Neuron (in vitro differentiated cells): ENCODE results near the gene LY6G5C.

Experiments
- H2AFZ ChIP-seq: one replicate; pipeline ENCODE4 v1.6.1; 2013; ENCODE audit warnings: low read depth, mild to moderate bottlenecking, inconsistent platforms, low read length, moderate library complexity
- H3K27me3 ChIP-seq: one replicate; pipeline ENCODE4 v1.6.1; 2013; ENCODE audit warnings: low read length; ENCODE audit not compliant: insufficient read depth
- H3K36me3 ChIP-seq: one replicate; pipeline ENCODE4 v1.6.1; 2013; ENCODE audit warnings: low read length; ENCODE audit not compliant: insufficient read depth
- H3K4me1 ChIP-seq: one replicate; pipeline ENCODE4 v1.6.1; 2013; ENCODE audit warnings: low read length; ENCODE audit not compliant: insufficient read depth
- H3K4me3 ChIP-seq: 2 replicates; pipeline ENCODE4 v1.5.1; 2013; ENCODE audit warnings: mild to moderate bottlenecking, low read length, moderate library complexity
- H3K9me3 ChIP-seq: one replicate; pipeline ENCODE4 v1.6.1; 2013; ENCODE audit warnings: low read length

Gene LY6G5C

DNA sequence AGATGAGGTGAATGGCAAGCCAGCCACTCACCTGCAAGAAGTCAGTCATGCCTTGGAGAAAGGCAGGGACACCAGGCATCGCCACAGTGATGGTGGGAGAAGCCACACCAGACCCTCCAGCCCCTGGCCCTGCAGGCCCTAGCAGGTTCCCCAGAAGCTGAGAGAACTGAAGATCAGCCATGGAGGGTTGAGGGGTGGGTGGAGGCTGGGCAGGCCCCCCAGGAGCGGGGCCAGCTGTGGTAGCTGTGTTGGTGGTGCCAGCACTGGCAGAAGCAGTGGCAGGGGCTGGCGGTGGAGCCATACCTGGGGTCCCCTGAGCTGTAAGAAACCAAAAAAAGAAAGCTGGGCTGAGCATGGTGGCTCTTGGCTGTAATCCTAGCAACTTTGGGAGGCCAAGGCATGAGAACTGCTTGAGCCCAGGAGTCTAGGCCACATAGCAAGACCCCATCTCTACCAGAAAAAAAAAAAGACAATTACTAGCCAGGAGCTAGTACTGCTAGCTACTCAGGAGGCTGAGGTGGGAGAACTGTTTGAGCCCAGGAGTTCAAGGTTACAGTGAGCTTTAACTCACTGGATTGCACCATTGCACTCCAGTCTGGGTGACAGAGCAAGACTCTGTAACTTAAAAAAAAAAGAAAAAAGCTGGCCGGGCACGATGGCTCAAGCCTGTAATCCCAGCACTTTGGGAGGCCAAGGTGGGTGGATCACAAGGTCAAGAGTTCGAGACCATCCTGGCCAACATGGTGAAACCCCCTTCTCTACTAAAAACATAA is 37.9 kb downstream of the LY6G5C start:
- H3K4me1 ChIP-seq, result no peaks in the 10 kb centered on the region

DNA sequence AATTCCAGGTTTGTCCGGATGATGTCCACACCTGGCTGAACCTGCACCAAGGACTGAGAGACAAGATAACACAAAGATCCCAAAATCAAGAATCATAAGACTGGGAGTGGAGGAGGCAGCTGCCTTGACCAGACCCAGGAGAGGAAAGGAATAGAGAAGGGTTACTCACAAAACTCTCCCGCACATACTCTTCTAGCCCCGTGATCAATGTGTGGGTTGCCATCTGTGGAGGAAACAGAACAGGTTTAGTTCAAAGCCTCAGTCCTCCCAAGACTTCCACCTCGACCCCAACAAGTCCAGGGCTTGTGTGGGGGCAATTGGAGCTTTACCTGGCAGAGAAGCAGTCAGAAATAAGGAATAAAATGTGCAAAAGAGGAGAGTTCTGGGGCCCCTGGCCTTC is 39.5 kb downstream of the LY6G5C start:
- H3K27me3 ChIP-seq, result no peaks in the 10 kb centered on the region
- no peaks in the 10 kb centered on the region for H3K9me3 ChIP-seq
- no peaks in the 10 kb centered on the region for H3K4me1 ChIP-seq
- H3K4me3 ChIP-seq, result no peak overlapping the region
- peaks cover 89% of the 10 kb centered on the region for H3K36me3 ChIP-seq
- no peak overlapping the region for H2AFZ ChIP-seq

More for the DNA sequence above, 37.9 kb downstream of the LY6G5C start:
- Histone ChIP-seq H2AFZ (no peak overlapping the region), H3K9me3 (no peaks in the 10 kb centered on the region), H3K36me3 (peaks cover 84% of the 10 kb centered on the region), H3K4me3 (no peak overlapping the region), H3K27me3 (no peaks in the 10 kb centered on the region)

DNA sequence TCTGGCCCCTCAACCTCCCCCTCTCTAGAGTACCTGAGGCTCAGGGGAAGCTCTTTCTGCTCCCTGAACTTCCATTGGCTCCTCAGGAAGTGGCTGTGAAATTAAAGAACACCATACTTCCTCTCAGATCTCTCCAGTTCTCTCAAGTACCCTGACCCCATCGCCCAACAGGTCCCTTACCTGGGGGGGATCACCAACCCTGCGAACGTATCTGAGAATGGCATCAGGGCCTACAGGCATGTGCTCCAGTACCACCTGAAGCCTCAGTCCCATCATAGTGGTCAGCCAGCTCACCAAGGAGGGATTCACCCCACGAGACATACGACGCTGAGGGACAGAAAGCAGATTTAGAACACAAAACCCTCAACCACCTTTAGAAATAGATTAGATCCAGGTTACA is 40.3 kb downstream of the LY6G5C start:
- no peak overlapping the region for H3K4me3 ChIP-seq
- H2AFZ ChIP-seq, result no peak overlapping the region
- H3K27me3 ChIP-seq, result no peaks in the 10 kb centered on the region
- H3K36me3 ChIP-seq, result peaks cover 90% of the 10 kb centered on the region
- H3K9me3 ChIP-seq, result no peaks in the 10 kb centered on the region
- no peaks in the 10 kb centered on the region for H3K4me1 ChIP-seq

DNA sequence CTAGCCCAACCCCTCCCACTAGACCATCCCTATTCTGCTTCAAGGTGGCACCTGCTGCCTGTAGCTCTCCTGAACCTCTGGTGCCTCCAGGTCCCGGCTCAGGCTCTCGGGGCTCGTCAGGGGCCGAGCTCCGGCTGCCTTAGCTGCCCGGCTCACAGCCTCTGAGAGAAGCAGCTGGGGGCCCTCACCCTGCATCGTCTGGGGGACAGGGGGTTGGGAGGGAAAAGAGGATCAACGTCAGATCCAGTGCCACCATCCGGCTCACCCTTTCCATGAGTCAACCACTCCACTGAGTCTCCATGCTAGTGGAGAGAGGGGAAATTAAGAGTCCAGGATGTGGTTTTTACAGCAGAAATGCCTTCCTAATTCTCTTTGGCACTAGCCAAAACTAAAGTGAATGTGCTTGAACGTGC is 41.4 kb downstream of the LY6G5C start:
- no peaks in the 10 kb centered on the region for H3K27me3 ChIP-seq
- H3K36me3 ChIP-seq, result peaks cover 90% of the 10 kb centered on the region
- no peaks in the 10 kb centered on the region for H3K9me3 ChIP-seq
- H2AFZ ChIP-seq, result no peak overlapping the region
- H3K4me3 ChIP-seq, result no peak overlapping the region
- H3K4me1 ChIP-seq, result no peaks in the 10 kb centered on the region

DNA sequence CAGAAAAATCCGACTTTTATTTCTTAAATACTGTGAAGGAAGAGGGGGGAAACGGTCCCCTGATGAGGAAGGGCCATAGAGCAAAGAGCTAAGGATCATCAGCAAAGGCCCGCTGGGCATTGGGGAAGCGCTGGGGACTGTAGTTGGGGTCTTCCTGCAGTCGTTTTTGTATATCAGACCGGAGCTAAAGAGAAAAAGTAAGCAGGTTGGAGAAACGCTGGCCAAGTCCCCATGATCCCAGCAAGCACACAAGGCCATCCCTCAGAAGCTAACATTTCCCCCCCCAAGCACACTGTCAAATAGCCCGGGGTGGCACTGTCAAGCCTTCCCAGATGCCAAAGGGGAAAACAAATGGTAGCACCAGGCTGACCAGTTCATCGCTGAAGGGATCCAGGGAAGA is 41.8 kb downstream of the LY6G5C start:
- Histone ChIP-seq H3K4me1 (no peaks in the 10 kb centered on the region), H2AFZ (no peak overlapping the region), H3K9me3 (no peaks in the 10 kb centered on the region), H3K27me3 (no peaks in the 10 kb centered on the region), H3K4me3 (no peak overlapping the region), H3K36me3 (peaks cover 90% of the 10 kb centered on the region)

DNA sequence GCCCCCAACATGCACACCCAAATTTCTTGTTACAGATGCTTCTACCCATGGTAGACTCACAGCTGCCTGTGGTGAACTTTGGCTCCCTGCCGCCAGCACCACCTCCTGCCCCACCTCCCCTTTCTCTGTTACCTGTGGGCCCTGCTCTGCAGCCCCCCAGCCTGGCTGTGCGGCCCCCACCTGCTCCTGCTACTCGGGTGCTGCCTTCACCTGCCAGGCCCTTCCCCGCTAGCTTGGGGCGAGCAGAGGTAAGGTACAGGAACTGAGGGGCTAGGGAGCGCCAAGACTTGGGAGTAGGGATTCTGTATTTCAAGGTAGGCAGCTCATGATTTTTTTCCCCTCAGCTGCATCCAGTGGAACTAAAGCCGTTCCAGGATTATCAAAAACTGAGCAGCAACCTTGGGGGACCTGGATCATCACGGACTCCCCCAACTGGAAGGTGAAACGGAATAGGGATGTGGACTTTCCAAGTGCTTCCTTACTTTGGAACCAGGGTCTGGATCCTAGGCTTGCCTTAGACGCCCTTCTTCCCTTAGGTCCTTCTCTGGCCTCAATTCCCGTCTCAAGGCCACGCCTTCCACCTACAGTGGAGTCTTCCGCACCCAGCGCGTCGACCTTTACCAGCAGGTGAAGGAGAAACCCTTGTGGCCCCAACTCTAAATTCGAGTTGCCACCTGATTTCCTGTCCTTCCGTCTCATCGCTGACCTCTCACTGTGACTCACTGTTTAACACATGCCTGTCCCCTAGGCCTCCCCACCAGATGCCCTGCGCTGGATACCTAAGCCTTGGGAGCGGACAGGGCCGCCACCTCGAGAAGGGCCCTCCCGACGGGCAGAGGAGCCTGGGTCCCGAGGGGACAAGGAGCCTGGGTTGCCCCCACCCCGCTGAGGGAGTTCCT is 43.9 kb downstream of the LY6G5C start:
- Histone ChIP-seq H3K27me3 (no peaks in the 10 kb centered on the region), H3K4me1 (no peaks in the 10 kb centered on the region), H3K4me3 (no peak overlapping the region), H3K9me3 (no peaks in the 10 kb centered on the region), H2AFZ (no peak overlapping the region), H3K36me3 (peaks cover 97% of the 10 kb centered on the region)

DNA sequence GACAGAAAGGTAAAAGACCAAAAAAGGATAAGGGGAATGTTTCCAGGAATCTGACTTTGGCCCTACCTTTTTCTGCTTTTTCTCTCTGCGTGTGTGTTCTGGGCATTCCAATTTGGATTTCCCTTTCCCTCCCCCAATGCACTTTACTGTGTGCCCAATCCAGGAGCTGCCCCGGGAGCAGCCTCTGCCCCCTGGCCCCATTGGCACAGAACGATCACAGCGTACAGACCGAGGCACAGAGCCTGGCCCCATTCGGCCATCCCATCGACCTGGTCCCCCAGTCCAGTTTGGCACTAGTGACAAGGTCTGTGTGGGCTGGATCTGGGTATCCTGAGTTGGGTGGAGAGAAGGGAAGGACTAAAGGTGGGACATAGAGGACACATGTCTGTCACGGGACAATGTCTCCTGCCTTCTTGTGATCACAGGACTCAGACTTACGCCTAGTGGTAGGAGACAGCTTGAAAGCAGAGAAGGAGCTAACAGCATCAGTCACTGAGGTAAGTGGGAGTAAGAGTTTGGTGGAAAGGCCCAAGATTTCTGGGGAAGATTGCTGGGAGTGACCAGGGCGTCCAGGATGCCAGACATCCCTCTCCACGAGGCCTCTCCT is 45.8 kb downstream of the LY6G5C start:
- H3K36me3 ChIP-seq, result peaks cover 97% of the 10 kb centered on the region
- H3K9me3 ChIP-seq, result no peaks in the 10 kb centered on the region
- no peak overlapping the region for H3K4me3 ChIP-seq
- H2AFZ ChIP-seq, result no peak overlapping the region
- H3K4me1 ChIP-seq, result no peaks in the 10 kb centered on the region
- no peaks in the 10 kb centered on the region for H3K27me3 ChIP-seq

DNA sequence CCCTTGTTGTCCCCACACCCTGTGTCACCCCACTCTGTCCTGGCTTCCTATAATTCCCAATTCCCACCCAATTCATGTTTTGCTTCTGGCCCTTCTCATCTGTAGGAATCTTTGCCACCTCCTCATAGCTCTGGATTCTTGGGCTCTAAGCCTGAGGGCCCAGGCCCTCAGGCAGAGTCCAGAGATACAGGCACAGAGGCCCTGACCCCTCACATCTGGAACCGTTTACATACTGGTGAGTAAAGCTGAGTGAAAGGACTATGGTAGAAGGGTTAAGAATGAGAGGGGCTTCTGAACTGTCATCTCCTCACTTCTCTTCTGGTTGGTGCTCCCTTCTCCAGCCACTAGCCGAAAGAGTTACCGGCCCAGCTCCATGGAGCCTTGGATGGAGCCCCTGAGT is 46.7 kb downstream of the LY6G5C start:
- no peaks in the 10 kb centered on the region for H3K4me1 ChIP-seq
- H3K4me3 ChIP-seq, result no peak overlapping the region
- H2AFZ ChIP-seq, result no peak overlapping the region
- H3K9me3 ChIP-seq, result no peaks in the 10 kb centered on the region
- peaks cover 96% of the 10 kb centered on the region for H3K36me3 ChIP-seq
- H3K27me3 ChIP-seq, result no peaks in the 10 kb centered on the region

DNA sequence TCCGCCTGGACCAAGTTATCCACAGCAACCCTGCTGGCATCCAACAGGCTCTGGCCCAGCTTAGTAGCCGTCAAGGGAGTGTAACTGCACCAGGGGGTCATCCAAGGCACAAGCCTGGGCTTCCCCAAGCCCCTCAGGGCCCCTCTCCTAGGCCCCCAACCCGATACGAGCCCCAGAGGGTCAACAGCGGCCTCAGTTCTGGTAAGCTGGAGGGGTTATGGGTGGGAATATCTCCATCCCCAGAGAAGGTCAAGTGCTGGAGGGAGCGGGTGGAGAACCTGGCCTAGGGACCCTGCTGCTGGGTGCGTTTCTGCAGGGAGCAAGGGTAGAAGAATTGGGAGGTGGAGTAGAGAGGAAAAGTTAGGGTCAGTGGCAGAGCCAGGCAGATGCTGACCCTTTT is 47.4 kb downstream of the LY6G5C start:
- no peaks in the 10 kb centered on the region for H3K4me1 ChIP-seq
- no peak overlapping the region for H2AFZ ChIP-seq
- peaks cover 97% of the 10 kb centered on the region for H3K36me3 ChIP-seq
- H3K27me3 ChIP-seq, result no peaks in the 10 kb centered on the region
- no peaks in the 10 kb centered on the region for H3K9me3 ChIP-seq
- H3K4me3 ChIP-seq, result no peak overlapping the region

DNA sequence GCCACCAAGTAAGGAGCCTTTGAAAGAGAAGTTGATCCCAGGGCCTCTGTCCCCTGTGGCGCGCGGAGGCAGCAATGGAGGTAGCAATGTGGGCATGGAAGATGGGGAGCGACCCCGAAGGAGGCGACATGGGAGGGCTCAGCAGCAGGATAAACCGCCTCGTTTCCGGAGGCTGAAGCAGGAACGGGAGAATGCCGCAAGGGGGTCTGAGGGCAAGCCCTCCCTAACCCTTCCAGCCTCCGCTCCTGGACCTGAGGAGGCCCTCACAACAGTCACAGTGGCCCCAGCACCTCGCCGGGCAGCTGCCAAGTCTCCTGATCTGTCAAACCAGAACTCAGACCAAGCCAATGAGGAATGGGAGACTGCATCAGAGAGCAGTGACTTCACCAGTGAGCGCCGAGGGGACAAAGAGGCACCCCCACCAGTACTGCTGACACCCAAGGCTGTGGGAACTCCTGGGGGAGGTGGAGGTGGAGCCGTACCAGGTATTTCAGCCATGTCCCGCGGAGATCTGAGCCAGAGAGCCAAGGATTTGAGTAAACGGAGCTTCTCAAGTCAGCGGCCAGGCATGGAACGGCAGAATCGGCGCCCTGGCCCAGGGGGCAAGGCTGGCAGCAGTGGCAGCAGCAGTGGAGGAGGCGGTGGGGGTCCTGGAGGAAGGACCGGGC is 48.5 kb downstream of the LY6G5C start:
- Histone ChIP-seq H3K36me3 (peaks cover 98% of the 10 kb centered on the region), H3K9me3 (no peaks in the 10 kb centered on the region), H2AFZ (no peak overlapping the region), H3K27me3 (no peaks in the 10 kb centered on the region), H3K4me3 (no peak overlapping the region), H3K4me1 (no peaks in the 10 kb centered on the region)

DNA sequence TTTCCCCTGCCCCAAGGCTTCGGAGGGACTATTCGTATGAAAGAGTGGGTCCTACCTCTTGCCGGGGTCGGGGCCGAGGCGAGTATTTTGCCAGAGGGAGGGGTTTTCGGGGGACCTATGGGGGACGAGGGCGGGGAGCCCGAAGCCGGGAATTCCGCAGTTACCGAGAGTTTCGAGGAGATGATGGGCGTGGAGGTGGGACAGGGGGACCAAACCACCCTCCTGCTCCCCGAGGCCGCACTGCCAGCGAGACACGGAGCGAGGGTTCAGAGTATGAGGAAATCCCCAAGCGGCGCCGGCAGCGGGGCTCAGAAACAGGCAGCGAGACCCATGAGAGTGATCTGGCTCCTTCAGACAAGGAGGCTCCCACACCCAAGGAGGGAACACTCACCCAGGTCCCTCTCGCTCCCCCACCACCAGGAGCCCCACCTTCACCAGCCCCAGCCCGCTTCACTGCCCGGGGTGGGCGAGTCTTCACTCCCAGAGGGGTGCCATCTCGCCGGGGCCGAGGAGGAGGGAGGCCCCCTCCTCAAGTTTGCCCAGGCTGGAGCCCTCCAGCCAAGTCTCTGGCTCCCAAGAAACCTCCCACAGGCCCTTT is 49.1 kb downstream of the LY6G5C start:
- no peak overlapping the region for H3K4me3 ChIP-seq
- H3K27me3 ChIP-seq, result no peaks in the 10 kb centered on the region
- H3K36me3 ChIP-seq, result peaks cover 98% of the 10 kb centered on the region
- no peak overlapping the region for H2AFZ ChIP-seq
- no peaks in the 10 kb centered on the region for H3K4me1 ChIP-seq
- H3K9me3 ChIP-seq, result no peaks in the 10 kb centered on the region

DNA sequence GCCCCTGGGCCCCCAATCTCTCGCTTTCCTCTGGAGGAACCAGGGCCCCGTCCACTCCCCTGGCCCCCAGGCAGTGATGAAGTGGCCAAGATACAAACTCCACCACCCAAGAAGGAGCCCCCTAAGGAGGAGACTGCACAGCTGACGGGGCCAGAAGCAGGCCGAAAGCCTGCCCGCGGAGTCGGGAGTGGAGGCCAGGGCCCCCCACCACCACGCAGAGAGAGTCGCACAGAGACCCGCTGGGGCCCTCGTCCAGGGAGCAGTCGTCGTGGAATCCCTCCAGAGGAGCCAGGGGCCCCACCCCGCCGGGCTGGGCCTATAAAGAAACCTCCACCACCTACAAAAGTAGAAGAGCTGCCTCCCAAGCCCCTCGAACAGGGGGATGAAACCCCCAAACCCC is 49.7 kb downstream of the LY6G5C start:
- H3K4me3 ChIP-seq, result no peak overlapping the region
- H3K9me3 ChIP-seq, result no peaks in the 10 kb centered on the region
- no peaks in the 10 kb centered on the region for H3K4me1 ChIP-seq
- H3K27me3 ChIP-seq, result no peaks in the 10 kb centered on the region
- H2AFZ ChIP-seq, result no peak overlapping the region
- H3K36me3 ChIP-seq, result peaks cover 98% of the 10 kb centered on the region
